Esophagus squamous epithelium (tissue), 5 donors: ENCODE measurements around the gene AGTRAP. TPM values are rescaled to one million over a fixed set of nuclear protein-coding genes. Genes with fewer than 3 reads are reported as not detected.

Experiments
- DNase-seq: peaks from one replicate; lab custom pipeline; 2025; lab: John Stamatoyannopoulos, UW
- H3K27ac ChIP-seq, 4 donors: fragments of 200-600 bp; sonication (generic); one replicate each; pipeline ENCODE4 v1.5.1; 2016 to 2019; ENCODE audit warnings: mild to moderate bottlenecking in 1 of 4
- H3K27me3 ChIP-seq, 4 donors: fragments of 200-600 bp; sonication (generic); 1 replicate in 3 of 4; 2 replicates in 1 of 4; pipeline versions ENCODE4 v1.5.1 to v1.6.0; 2017 to 2021; ENCODE audit warnings: antibody characterized with exemption in 1 of 4
- H3K36me3 ChIP-seq, 3 donors: fragments of 200-600 bp; sonication (generic); one replicate each; pipeline ENCODE4 v1.5.1; 2016 to 2019
- H3K4me1 ChIP-seq, 3 donors: fragments of 200-600 bp; sonication (generic); one replicate each; pipeline ENCODE4 v1.5.1; 2017 to 2019
- H3K4me3 ChIP-seq, 4 donors: fragments of 200-600 bp; sonication (generic); 1 replicate in 3 of 4; 2 replicates in 1 of 4; pipeline ENCODE4 v1.5.1; 2016 to 2019; ENCODE audit warnings: mild to moderate bottlenecking in 2 of 4, moderate library complexity in 1 of 4
- H3K9me3 ChIP-seq, 3 donors: fragments of 200-600 bp; sonication (generic); one replicate each; pipeline ENCODE4 v1.5.1; 2016 to 2019
- CTCF ChIP-seq, 6 experiments: fragments of 450-650 bp in 4 of 6; fragments of 200-600 bp in 2 of 6; sonication (generic) in 2 of 6; IDR thresholded peaks; one replicate each; pipeline ENCODE4 v1.5.1; 2016 to 2019; ENCODE audit warnings: antibody characterized with exemption in 6 of 6, mild to moderate bottlenecking in 4 of 6, moderate library complexity in 4 of 6
- POLR2A ChIP-seq, 4 donors: fragments of 450-650 bp; IDR thresholded peaks; one replicate each; pipeline ENCODE4 v1.6.1; 2017; ENCODE audit warnings: antibody characterized with exemption in 4 of 4, mild to moderate bottlenecking in 4 of 4, moderate library complexity in 3 of 4
- WGBS, 2 donors: methylation state at CpG; one replicate each; pipeline ENCODE4 v1.1.5; 2018; 5-methylcytosine and 5-hydroxymethylcytosine counted together
- intact Hi-C: fragments of 100-400 bp; cut with DNase I; formaldehyde crosslinking; loops from one replicate; pipeline ENCODE4 v1.15.0; 2022
- total RNA-seq, 4 donors: library from RNA; depleted of rRNA; stranded (reverse); fragments of >200 nt; gene quantifications; one replicate each; pipeline ENCODE4 v1.1.0, GENCODE V29; 2016
- donor health status: DM: yes; HTN: yes; CAD: no.

The AGTRAP gene
- total RNA-seq, 4 donors from 2014 or later, result 34.5 to 89.5 (median 50.7) TPM

DNA sequence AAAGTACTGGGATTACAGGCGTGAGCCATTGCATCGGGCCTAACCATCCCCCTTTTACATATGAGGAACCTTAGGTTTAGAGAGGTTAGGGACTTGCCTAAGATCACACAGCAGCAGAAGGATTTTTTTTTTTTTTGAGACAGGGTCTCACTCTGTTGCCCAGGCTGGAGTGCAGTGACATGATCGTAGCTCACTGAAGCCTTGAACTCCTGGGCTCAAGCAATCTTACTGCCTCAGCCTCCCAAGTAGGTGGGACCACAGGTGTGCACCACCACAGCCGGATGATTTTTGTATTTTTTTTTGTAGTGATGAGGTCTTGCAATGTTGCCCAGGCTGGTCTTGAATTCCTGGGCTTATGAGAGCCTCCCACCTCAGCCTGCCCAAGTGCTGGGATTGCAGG lies 23.9 kb downstream of the AGTRAP start:
- peaks cover 0 to 11% (median 4%) of the 10 kb centered on the region in 3 donors for H3K4me1 ChIP-seq
- no peaks in the 10 kb centered on the region for H3K36me3 ChIP-seq
- no peak overlapping the region for H3K27ac ChIP-seq
- intact Hi-C loops, result no loop called here
- H3K9me3 ChIP-seq, result no peaks in the 10 kb centered on the region
- TF ChIP-seq POLR2A (IDR thresholded peaks at IDR 0.05), result no peak
- no peak for TF ChIP-seq CTCF (IDR thresholded peaks at IDR 0.05)
- no peak overlapping the region for H3K4me3 ChIP-seq
- WGBS, 2 donors, result 79 to 94% methylated on average over 2 to 4 of the region's 4 CpGs
- peaks cover 0 to 39% (median 6%) of the 10 kb centered on the region in 4 donors for H3K27me3 ChIP-seq
- no peak for DNase-seq

- Histone ChIP-seq H3K4me3 (no peak overlapping the region), H3K4me1 (peaks cover 0 to 11% (median 4%) of the 10 kb centered on the region in 3 donors), H3K9me3 (no peaks in the 10 kb centered on the region), H3K27me3 (peaks cover 0 to 47% (median 6%) of the 10 kb centered on the region in 4 donors), H3K27ac (no peak overlapping the region), H3K36me3 (no peaks in the 10 kb centered on the region)
- WGBS, 2 donors, result 81 to 94% methylated on average over 3 to 5 of the region's 6 CpGs
- intact Hi-C loops, result no loop called here
- no peak for DNase-seq
- TF ChIP-seq POLR2A (IDR thresholded peaks at IDR 0.05) (no peak), CTCF (IDR thresholded peaks at IDR 0.05) (no peak)
Observed at GRCh38 chr1:11761285-11761684, 25.3 kb downstream of the AGTRAP start.

DNA sequence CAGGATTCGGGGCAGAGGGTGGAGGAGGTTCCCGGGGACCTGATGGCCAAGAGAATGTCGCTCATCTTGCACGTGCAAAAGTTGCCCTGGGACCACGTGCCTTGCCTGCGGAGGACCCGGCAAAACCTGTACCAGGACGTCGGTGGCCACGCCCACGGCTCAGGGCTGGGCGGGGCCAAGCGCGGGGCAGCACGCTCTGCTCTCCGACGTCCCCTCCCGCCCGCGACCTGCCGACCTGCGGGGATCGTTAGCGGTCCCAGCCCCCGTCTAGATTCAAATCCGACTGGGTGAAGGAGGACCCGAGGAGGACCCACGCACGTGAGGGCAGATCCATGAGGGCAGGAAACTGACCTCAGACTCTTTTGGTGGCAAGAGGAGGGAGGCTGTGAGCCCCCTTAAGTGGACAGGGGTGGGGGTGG lies 26.1 kb downstream of the AGTRAP start, which contains the start of gene C1orf167:
C1orf167 (plus strand) TSS at position 206 of the 419 bp plus-strand sequence. CDS start 2,208 bp downstream, outside the sequence.
- Histone ChIP-seq H3K4me3 (peak within 1 kb of the TSS in 1 of 4 donors; percentile 25), H3K4me1 (peaks cover 0 to 11% (median 4%) of the 10 kb centered on the region in 3 donors), H3K36me3 (no peaks in the 10 kb centered on the region), H3K27ac (no peak within 1 kb of the TSS), H3K9me3 (no peaks in the 10 kb centered on the region), H3K27me3 (peaks cover 0 to 52% (median 6%) of the 10 kb centered on the region in 4 donors)
- intact Hi-C loops, result no loop called here
- WGBS, 2 donors, result 4 to 24% methylated on average over 5 to 7 of the region's 29 CpGs
- TF ChIP-seq CTCF (IDR thresholded peaks at IDR 0.05) (no peak), POLR2A (IDR thresholded peaks at IDR 0.05) (no peak)
- no peak for DNase-seq

- H3K4me3 ChIP-seq, result no peak overlapping the region
- TF ChIP-seq POLR2A (IDR thresholded peaks at IDR 0.05), result no peak
- TF ChIP-seq CTCF (IDR thresholded peaks at IDR 0.05), result no peak
- 67 to 83% methylated on average over 1 of the region's 3 CpGs for WGBS, 2 donors
- no peaks in the 10 kb centered on the region for H3K36me3 ChIP-seq
- peaks cover 0 to 11% (median 4%) of the 10 kb centered on the region in 3 donors for H3K4me1 ChIP-seq
- intact Hi-C loops, result no loop called here
- peaks cover 0 to 52% (median 6%) of the 10 kb centered on the region in 4 donors for H3K27me3 ChIP-seq
- H3K9me3 ChIP-seq, result no peaks in the 10 kb centered on the region
- H3K27ac ChIP-seq, result no peak overlapping the region
- DNase-seq, result no peak
Observed at GRCh38 chr1:11764115-11764514, 28.2 kb downstream of the AGTRAP start.

GRCh38 chr1:11764519-11764918 lies 28.6 kb downstream of the AGTRAP start:
- Histone ChIP-seq H3K4me1 (peaks cover 0 to 11% (median 4%) of the 10 kb centered on the region in 3 donors), H3K36me3 (no peaks in the 10 kb centered on the region), H3K9me3 (no peaks in the 10 kb centered on the region), H3K27me3 (peaks cover 0 to 52% (median 6%) of the 10 kb centered on the region in 4 donors), H3K27ac (no peak overlapping the region), H3K4me3 (no peak overlapping the region)
- intact Hi-C loops, result no loop called here
- DNase-seq, result no peak
- TF ChIP-seq POLR2A (IDR thresholded peaks at IDR 0.05) (no peak), CTCF (IDR thresholded peaks at IDR 0.05) (no peak)
- 40% methylated on average over 1 of the region's 7 CpGs; no CpG with 5 or more reads in 1 of the 2 donors for WGBS, 2 donors
